ENCODE results near the gene ETF1. TPM values are rescaled to one million over a fixed set of nuclear protein-coding genes. Genes with fewer than 3 reads are reported as not detected.

ETF1 gene
- total RNA-seq, 8 experiments from 2014 or later = 44.1 to 126 (median 76.9) TPM

GRCh38 chr5:138536665-138537315 lies 6.2 kb downstream of the ETF1 start:
- WGBS, 10 experiments = 25 to 87% (median 75%) methylated on average over 2 to 4 of the region's 4 CpGs; no CpG with 5 or more reads in 4 of the 10 experiments
- H3K27ac ChIP-seq = no peak overlapping the region
- in situ Hi-C loops (cut with MboI; ENCODE audit: low pct_unique_long_range_greater_than_20kb in 2 of 9, low sequenced_read_pairs in 9 of 9, unreplicated experiment in 9 of 9) = no loop called here
- peak in 6 of 8 experiments; percentile 19 to 63 (median 47) for ATAC-seq (replicated peaks in 6 of 8)
- peaks cover 9 to 12% of the 10 kb centered on the region in 2 donors for H3K4me1 ChIP-seq (replicated peaks in 1 of 2)
- H3K4me3 ChIP-seq = no peak overlapping the region

GRCh38 chr5:138536215-138536614 lies 6.8 kb downstream of the ETF1 start:
- WGBS, 10 experiments = 0 to 56% (median 47%) methylated on average over 1 to 2 of the region's 2 CpGs; no CpG with 5 or more reads in 2 of the 10 experiments
- Histone ChIP-seq H3K27ac (no peak overlapping the region), H3K4me3 (no peak overlapping the region), H3K4me1 (replicated peaks in 1 of 2) (peaks cover 4 to 6% of the 10 kb centered on the region in 2 donors)
- in situ Hi-C loops (cut with MboI; ENCODE audit: low pct_unique_long_range_greater_than_20kb in 2 of 9, low sequenced_read_pairs in 9 of 9, unreplicated experiment in 9 of 9) = no loop called here
- ATAC-seq (replicated peaks in 6 of 8) = no peak

- in situ Hi-C loops (cut with MboI; ENCODE audit: low pct_unique_long_range_greater_than_20kb in 2 of 9, low sequenced_read_pairs in 9 of 9, unreplicated experiment in 9 of 9) = no loop called here
- WGBS, 10 experiments = 20 to 100% (median 98%) methylated on average over 1 to 5 of the region's 5 CpGs
- no peak overlapping the region for H3K27ac ChIP-seq
Measured at GRCh38 chr5:138533973-138534941, 8.8 kb downstream of the ETF1 start.

GRCh38 chr5:138529812-138530211 lies 13.2 kb downstream of the ETF1 start:
- ATAC-seq (replicated peaks in 6 of 8) = no peak
- H3K4me1 ChIP-seq (replicated peaks in 1 of 2) = no peaks in the 10 kb centered on the region
- WGBS, 10 experiments = 86 to 100% (median 97%) methylated on average over 1 to 7 of the region's 8 CpGs; no CpG with 5 or more reads in 4 of the 10 experiments
- H3K4me3 ChIP-seq = no peak overlapping the region
- no peak overlapping the region for H3K27ac ChIP-seq
- in situ Hi-C loops (cut with MboI; ENCODE audit: low pct_unique_long_range_greater_than_20kb in 2 of 9, low sequenced_read_pairs in 9 of 9, unreplicated experiment in 9 of 9) = no loop called here

More at GRCh38 chr5:138533973-138534941, 8.8 kb downstream of the ETF1 start:
- Histone ChIP-seq H3K4me3 (no peak overlapping the region), H3K4me1 (replicated peaks in 1 of 2) (no peaks in the 10 kb centered on the region)
- ATAC-seq (replicated peaks in 6 of 8) = no peak

- in situ Hi-C loops (cut with MboI; ENCODE audit: low pct_unique_long_range_greater_than_20kb in 2 of 9, low sequenced_read_pairs in 9 of 9, unreplicated experiment in 9 of 9) = no loop called here
- 52 to 94% (median 83%) methylated on average over 2 to 7 of the region's 7 CpGs for WGBS, 10 experiments
- Histone ChIP-seq H3K4me3 (no peak overlapping the region), H3K27ac (no peak overlapping the region), H3K4me1 (replicated peaks in 1 of 2) (no peaks in the 10 kb centered on the region)
- no peak for ATAC-seq (replicated peaks in 6 of 8)
Measured at GRCh38 chr5:138528744-138529469, 14.1 kb downstream of the ETF1 start.

GRCh38 chr5:138528208-138528607 lies 14.8 kb downstream of the ETF1 start:
- Histone ChIP-seq H3K4me3 (no peak overlapping the region), H3K4me1 (replicated peaks in 1 of 2) (peaks cover 0 to 5% of the 10 kb centered on the region in 2 donors), H3K27ac (no peak overlapping the region)
- WGBS, 10 experiments = 29 to 100% (median 88%) methylated on average over 1 of the region's 1 CpG; no CpG with 5 or more reads in 5 of the 10 experiments
- in situ Hi-C loops (cut with MboI; ENCODE audit: low pct_unique_long_range_greater_than_20kb in 2 of 9, low sequenced_read_pairs in 9 of 9, unreplicated experiment in 9 of 9) = no loop called here
- no peak for ATAC-seq (replicated peaks in 6 of 8)

GRCh38 chr5:138527170-138527569 lies 15.9 kb downstream of the ETF1 start:
- in situ Hi-C loops (cut with MboI; ENCODE audit: low pct_unique_long_range_greater_than_20kb in 2 of 9, low sequenced_read_pairs in 9 of 9, unreplicated experiment in 9 of 9) = no loop called here
- peak in 3 of 8 experiments; percentile 8 to 20 (median 18) for ATAC-seq (replicated peaks in 6 of 8)
- WGBS, 10 experiments = 20 to 100% (median 88%) methylated on average over 1 of the region's 1 CpG; no CpG with 5 or more reads in 1 of the 10 experiments
- H3K27ac ChIP-seq = no peak overlapping the region
- no peak overlapping the region for H3K4me3 ChIP-seq
- H3K4me1 ChIP-seq (replicated peaks in 1 of 2) = peaks cover 0 to 5% of the 10 kb centered on the region in 2 donors

- Histone ChIP-seq H3K27ac (peak overlapping the region in 1 of 2 donors; percentile 58), H3K4me3 (no peak overlapping the region), H3K4me1 (replicated peaks in 1 of 2) (peaks cover 0 to 5% of the 10 kb centered on the region in 2 donors)
- ATAC-seq (replicated peaks in 6 of 8) = peak in 5 of 8 experiments; percentile 29 to 81 (median 67)
- in situ Hi-C loops (cut with MboI; ENCODE audit: low pct_unique_long_range_greater_than_20kb in 2 of 9, low sequenced_read_pairs in 9 of 9, unreplicated experiment in 9 of 9) = no loop called here
- WGBS, 10 experiments = 30 to 100% (median 68%) methylated on average over 1 to 5 of the region's 5 CpGs; no CpG with 5 or more reads in 4 of the 10 experiments
Measured at GRCh38 chr5:138523406-138523805, 19.6 kb downstream of the ETF1 start.

GRCh38 chr5:138520971-138521370 lies 22.1 kb downstream of the ETF1 start:
- in situ Hi-C loops (cut with MboI; ENCODE audit: low pct_unique_long_range_greater_than_20kb in 2 of 9, low sequenced_read_pairs in 9 of 9, unreplicated experiment in 9 of 9) = no loop called here
- 90 to 100% (median 100%) methylated on average over 1 of the region's 1 CpG; no CpG with 5 or more reads in 2 of the 10 experiments for WGBS, 10 experiments

GRCh38 chr5:138517437-138517836 lies 25.6 kb downstream of the ETF1 start:
- WGBS, 10 experiments = 92 to 100% (median 94%) methylated on average over 2 to 4 of the region's 4 CpGs
- Histone ChIP-seq H3K4me3 (no peak overlapping the region), H3K27ac (no peak overlapping the region), H3K4me1 (replicated peaks in 1 of 2) (no peaks in the 10 kb centered on the region)
- in situ Hi-C loops (cut with MboI; ENCODE audit: low pct_unique_long_range_greater_than_20kb in 2 of 9, low sequenced_read_pairs in 9 of 9, unreplicated experiment in 9 of 9) = no loop called here
- ATAC-seq (replicated peaks in 6 of 8) = no peak

More at GRCh38 chr5:138520971-138521370, 22.1 kb downstream of the ETF1 start:
- H3K4me3 ChIP-seq = no peak overlapping the region
- peak in 1 of 8 experiments; percentile 25 for ATAC-seq (replicated peaks in 6 of 8)
- no peak overlapping the region for H3K27ac ChIP-seq
- peaks cover 0 to 5% of the 10 kb centered on the region in 2 donors for H3K4me1 ChIP-seq (replicated peaks in 1 of 2)

- in situ Hi-C loops (cut with MboI; ENCODE audit: low pct_unique_long_range_greater_than_20kb in 2 of 9, low sequenced_read_pairs in 9 of 9, unreplicated experiment in 9 of 9) = no loop called here
- whole genome bisulfite sequencing, 10 experiments = 83 to 100% (median 93%) methylated on average over 1 to 3 of the region's 3 CpGs; no CpG with 5 or more reads in 3 of the 10 experiments
- Histone ChIP-seq H3K4me3 (no peak overlapping the region), H3K27ac (no peak overlapping the region), H3K4me1 (replicated peaks in 1 of 2) (no peaks in the 10 kb centered on the region)
- no peak for ATAC-seq (replicated peaks in 6 of 8)
Measured at GRCh38 chr5:138515556-138516245, 27.3 kb downstream of the ETF1 start.

- in situ Hi-C loops (cut with MboI; ENCODE audit: low pct_unique_long_range_greater_than_20kb in 2 of 9, low sequenced_read_pairs in 9 of 9, unreplicated experiment in 9 of 9) = no loop called here
- Histone ChIP-seq H3K4me3 (no peak overlapping the region), H3K4me1 (replicated peaks in 1 of 2) (no peaks in the 10 kb centered on the region), H3K27ac (no peak overlapping the region)
- no peak for ATAC-seq (replicated peaks in 6 of 8)
- WGBS, 10 experiments = 89 to 100% (median 100%) methylated on average over 1 of the region's 1 CpG; no CpG with 5 or more reads in 5 of the 10 experiments
Measured at GRCh38 chr5:138514021-138514420, 29.0 kb downstream of the ETF1 start.
